ENCODE data around the gene ELMO3.

Gene ELMO3

GRCh38 chr16:67165121-67166078, 33.5 kb upstream of the ELMO3 start:
- Histone ChIP-seq H3K4me3 (ENCODE audit: insufficient read depth, low read depth, low read length) (no peak overlapping the region), H3K9me3 (ENCODE audit: control insufficient read depth, low read length) (no peaks in the 10 kb centered on the region), H3K27me3 (ENCODE audit: control insufficient read depth, insufficient read depth, low read length, poor library complexity, severe bottlenecking) (peaks cover 99% of the 10 kb centered on the region), H3K36me3 (ENCODE audit: control insufficient read depth, insufficient read depth, low read length) (no peaks in the 10 kb centered on the region), H3K27ac (ENCODE audit: insufficient read depth, low read depth, low read length, poor library complexity, severe bottlenecking) (no peak overlapping the region), H3K4me1 (ENCODE audit: control insufficient read depth, insufficient read depth, low read length) (peaks cover 14% of the 10 kb centered on the region)
- 4% methylated on average over 85 of the region's 85 CpGs for WGBS, 2 experiments

- Histone ChIP-seq H3K4me3 (ENCODE audit: insufficient read depth, low read depth, low read length) (no peak overlapping the region), H3K36me3 (ENCODE audit: control insufficient read depth, insufficient read depth, low read length) (no peaks in the 10 kb centered on the region), H3K27me3 (ENCODE audit: control insufficient read depth, insufficient read depth, low read length, poor library complexity, severe bottlenecking) (peaks cover 98% of the 10 kb centered on the region), H3K4me1 (ENCODE audit: control insufficient read depth, insufficient read depth, low read length) (peaks cover 14% of the 10 kb centered on the region), H3K27ac (ENCODE audit: insufficient read depth, low read depth, low read length, poor library complexity, severe bottlenecking) (no peak overlapping the region), H3K9me3 (ENCODE audit: control insufficient read depth, low read length) (no peaks in the 10 kb centered on the region)
- WGBS, 2 experiments: 18 to 22% methylated on average over 18 of the region's 18 CpGs
Measured at GRCh38 chr16:67166110-67166547, 32.8 kb upstream of the ELMO3 start.

DNA sequence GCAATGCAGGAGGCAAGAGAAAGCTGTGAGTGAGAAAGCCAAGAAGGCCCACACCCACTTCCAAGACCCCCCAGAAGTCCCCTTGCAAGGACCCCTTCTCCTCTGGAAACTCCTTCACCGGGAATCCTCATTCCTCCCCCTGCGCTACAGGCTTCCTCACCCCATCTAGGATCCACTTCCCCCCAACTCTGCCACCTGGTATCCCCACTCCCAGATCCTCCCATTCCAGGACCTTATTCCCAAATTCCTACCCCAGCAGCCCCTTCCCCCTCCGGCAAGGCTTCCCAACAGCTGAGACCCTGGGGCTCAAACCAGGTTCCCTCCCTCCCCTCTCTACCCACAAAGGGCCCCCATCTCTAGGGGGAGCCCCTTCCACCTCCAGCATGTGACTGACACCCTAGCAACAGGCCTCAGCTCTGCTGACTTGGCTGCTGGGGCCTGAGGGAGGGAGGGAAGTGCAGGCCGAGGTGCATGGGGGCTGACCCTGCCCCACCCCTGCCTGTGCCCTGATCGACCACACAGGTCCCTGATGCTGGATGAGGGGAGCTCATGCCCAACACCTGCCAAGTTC, 32.2 kb upstream of the ELMO3 start:
- Histone ChIP-seq H3K36me3 (ENCODE audit: control insufficient read depth, insufficient read depth, low read length) (no peaks in the 10 kb centered on the region), H3K27me3 (ENCODE audit: control insufficient read depth, insufficient read depth, low read length, poor library complexity, severe bottlenecking) (peaks cover 98% of the 10 kb centered on the region), H3K4me1 (ENCODE audit: control insufficient read depth, insufficient read depth, low read length) (peaks cover 14% of the 10 kb centered on the region), H3K9me3 (ENCODE audit: control insufficient read depth, low read length) (no peaks in the 10 kb centered on the region), H3K27ac (ENCODE audit: insufficient read depth, low read depth, low read length, poor library complexity, severe bottlenecking) (no peak overlapping the region), H3K4me3 (ENCODE audit: insufficient read depth, low read depth, low read length) (no peak overlapping the region)
- WGBS, 2 experiments: 64 to 65% methylated on average over 5 of the region's 5 CpGs

GRCh38 chr16:67167588-67167987, 31.3 kb upstream of the ELMO3 start:
- H3K4me3 ChIP-seq (ENCODE audit: insufficient read depth, low read depth, low read length): no peak overlapping the region
- no peaks in the 10 kb centered on the region for H3K9me3 ChIP-seq (ENCODE audit: control insufficient read depth, low read length)
- 74 to 77% methylated on average over 7 of the region's 7 CpGs for WGBS, 2 experiments
- peaks cover 98% of the 10 kb centered on the region for H3K27me3 ChIP-seq (ENCODE audit: control insufficient read depth, insufficient read depth, low read length, poor library complexity, severe bottlenecking)
- H3K36me3 ChIP-seq (ENCODE audit: control insufficient read depth, insufficient read depth, low read length): no peaks in the 10 kb centered on the region
- H3K27ac ChIP-seq (ENCODE audit: insufficient read depth, low read depth, low read length, poor library complexity, severe bottlenecking): no peak overlapping the region
- peaks cover 14% of the 10 kb centered on the region for H3K4me1 ChIP-seq (ENCODE audit: control insufficient read depth, insufficient read depth, low read length)

- 25 to 33% methylated on average over 9 of the region's 9 CpGs for WGBS, 2 experiments
- Histone ChIP-seq H3K27ac (ENCODE audit: insufficient read depth, low read depth, low read length, poor library complexity, severe bottlenecking) (no peak overlapping the region), H3K4me3 (ENCODE audit: insufficient read depth, low read depth, low read length) (no peak overlapping the region)
Measured at GRCh38 chr16:67169011-67169451, 29.9 kb upstream of the ELMO3 start.

GRCh38 chr16:67169642-67170167, 29.2 kb upstream of the ELMO3 start:
- no peak overlapping the region for H3K27ac ChIP-seq (ENCODE audit: insufficient read depth, low read depth, low read length, poor library complexity, severe bottlenecking)
- 2% methylated on average over 24 of the region's 24 CpGs for WGBS, 2 experiments

More at GRCh38 chr16:67169011-67169451, 29.9 kb upstream of the ELMO3 start:
- Histone ChIP-seq H3K4me1 (ENCODE audit: control insufficient read depth, insufficient read depth, low read length) (peaks cover 13% of the 10 kb centered on the region), H3K27me3 (ENCODE audit: control insufficient read depth, insufficient read depth, low read length, poor library complexity, severe bottlenecking) (peaks cover 98% of the 10 kb centered on the region), H3K36me3 (ENCODE audit: control insufficient read depth, insufficient read depth, low read length) (no peaks in the 10 kb centered on the region), H3K9me3 (ENCODE audit: control insufficient read depth, low read length) (no peaks in the 10 kb centered on the region)

GRCh38 chr16:67170168-67170948, 28.6 kb upstream of the ELMO3 start, which contains the start of gene NOL3:
Gene NOL3 (plus strand): TSS chr16:67170538.
- no peak within 1 kb of the TSS for H3K27ac ChIP-seq (ENCODE audit: insufficient read depth, low read depth, low read length, poor library complexity, severe bottlenecking)
- WGBS, 2 experiments: 0% methylated on average over 47 to 50 of the region's 50 CpGs
- H3K4me3 ChIP-seq (ENCODE audit: insufficient read depth, low read depth, low read length): peak within 1 kb of the TSS; percentile 32
- no peaks in the 10 kb centered on the region for H3K9me3 ChIP-seq (ENCODE audit: control insufficient read depth, low read length)
- peaks cover 13% of the 10 kb centered on the region for H3K4me1 ChIP-seq (ENCODE audit: control insufficient read depth, insufficient read depth, low read length)
- H3K36me3 ChIP-seq (ENCODE audit: control insufficient read depth, insufficient read depth, low read length): no peaks in the 10 kb centered on the region
- H3K27me3 ChIP-seq (ENCODE audit: control insufficient read depth, insufficient read depth, low read length, poor library complexity, severe bottlenecking): peaks cover 98% of the 10 kb centered on the region

More at GRCh38 chr16:67169642-67170167, 29.2 kb upstream of the ELMO3 start:
- Histone ChIP-seq H3K4me3 (ENCODE audit: insufficient read depth, low read depth, low read length) (peak overlapping the region; percentile 32), H3K36me3 (ENCODE audit: control insufficient read depth, insufficient read depth, low read length) (no peaks in the 10 kb centered on the region), H3K27me3 (ENCODE audit: control insufficient read depth, insufficient read depth, low read length, poor library complexity, severe bottlenecking) (peaks cover 98% of the 10 kb centered on the region), H3K4me1 (ENCODE audit: control insufficient read depth, insufficient read depth, low read length) (peaks cover 13% of the 10 kb centered on the region), H3K9me3 (ENCODE audit: control insufficient read depth, low read length) (no peaks in the 10 kb centered on the region)

- Histone ChIP-seq H3K4me3 (ENCODE audit: insufficient read depth, low read depth, low read length) (peak overlapping the region; percentile 32), H3K27me3 (ENCODE audit: control insufficient read depth, insufficient read depth, low read length, poor library complexity, severe bottlenecking) (peaks cover 98% of the 10 kb centered on the region), H3K9me3 (ENCODE audit: control insufficient read depth, low read length) (no peaks in the 10 kb centered on the region), H3K27ac (ENCODE audit: insufficient read depth, low read depth, low read length, poor library complexity, severe bottlenecking) (no peak overlapping the region), H3K4me1 (ENCODE audit: control insufficient read depth, insufficient read depth, low read length) (peaks cover 13% of the 10 kb centered on the region), H3K36me3 (ENCODE audit: control insufficient read depth, insufficient read depth, low read length) (no peaks in the 10 kb centered on the region)
- WGBS, 2 experiments: 36 to 40% methylated on average over 14 of the region's 14 CpGs
Measured at GRCh38 chr16:67170949-67171649, 27.8 kb upstream of the ELMO3 start.

DNA sequence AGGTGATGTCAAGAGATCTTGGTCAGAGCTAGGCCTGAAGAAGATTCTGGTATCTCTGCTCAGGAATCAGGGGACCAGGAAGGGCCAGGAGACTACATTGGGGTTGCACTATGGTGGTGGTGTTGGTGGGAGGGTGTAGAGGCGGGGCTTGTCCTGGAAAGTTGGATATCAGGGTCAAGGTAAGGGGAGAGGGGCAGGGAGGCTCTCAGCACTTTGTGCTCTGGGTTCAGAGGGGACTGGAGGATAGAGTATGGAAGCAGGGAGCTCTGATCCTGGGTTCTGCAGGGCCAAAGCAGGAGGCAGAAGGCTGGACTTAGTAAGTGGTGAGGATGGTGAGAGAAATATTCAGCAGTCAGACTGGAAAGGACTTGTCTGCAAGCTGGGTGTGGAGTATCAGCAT, 25.6 kb upstream of the ELMO3 start:
- Histone ChIP-seq H3K4me1 (ENCODE audit: control insufficient read depth, insufficient read depth, low read length) (peaks cover 13% of the 10 kb centered on the region), H3K36me3 (ENCODE audit: control insufficient read depth, insufficient read depth, low read length) (no peaks in the 10 kb centered on the region), H3K4me3 (ENCODE audit: insufficient read depth, low read depth, low read length) (peak overlapping the region; percentile 39), H3K27me3 (ENCODE audit: control insufficient read depth, insufficient read depth, low read length, poor library complexity, severe bottlenecking) (peaks cover 98% of the 10 kb centered on the region), H3K27ac (ENCODE audit: insufficient read depth, low read depth, low read length, poor library complexity, severe bottlenecking) (no peak overlapping the region), H3K9me3 (ENCODE audit: control insufficient read depth, low read length) (no peaks in the 10 kb centered on the region)
- 65 to 77% methylated on average over 1 of the region's 1 CpG for WGBS, 2 experiments
